B cell (primary cell): ENCODE data around the gene RCAN3.

ENCODE experiments used
- CTCF ChIP-seq: fragments of 200-600 bp; IDR thresholded peaks from one replicate; pipeline ENCODE4 v1.8.0; 2022; ENCODE audit warnings: antibody characterized with exemption, mild to moderate bottlenecking
- EZH2 ChIP-seq: IDR thresholded peaks from 2 replicates; pipeline ENCODE4 v1.6.1; 2012; ENCODE audit warnings: borderline replicate concordance, low read depth, mild to moderate bottlenecking, moderate library complexity, low read length; ENCODE audit not compliant: insufficient read depth, poor library complexity, severe bottlenecking

- TF ChIP-seq CTCF (no peak), EZH2 (no peak)
Observed at GRCh38 chr1:24507405-24507804, 4.8 kb downstream of the RCAN3 start.
